K562 (cell line): ENCODE measurements around the gene SMNDC1. TPM values are rescaled to one million over a fixed set of nuclear protein-coding genes. Genes with fewer than 3 reads are reported as not detected.

Experiments used
- ATAC-seq: fragments of 200-7000 bp; cut with Tn5 transposase; 3 replicates; pipeline ENCODE4 v1.9.1; 2020; ENCODE audit warnings: moderate library complexity
- BruUV-seq: library from RNA; stranded (reverse); fragments of 400-500 nt; replicated peaks from 2 replicates; lab custom pipeline; 2021; lab: Mats Ljungman, UMichigan
- CTCF ChIA-PET: fragments of 300-600 bp; formaldehyde crosslinking; extraction: SDS; loops from one replicate; lab custom pipeline; 2021; ENCODE audit warnings: low intra/inter-chr PET ratio; lab: Yijun Ruan, JAX
- POLR2A ChIA-PET: fragments of 300-600, 350-650 bp; sonication (Branson Sonifier 250); formaldehyde crosslinking; extraction: SDS; loops from one replicate; lab custom pipeline; 2021; ENCODE audit warnings: antibody characterized with exemption, inconsistent platforms; lab: Yijun Ruan, JAX
- DNase-seq, 4 experiments: peaks; one replicate each; pipeline versions ENCODE4 v3.0.0 to v3.0.0-alpha.2; 2011 to 2018; ENCODE audit warnings: low spot score in 3 of 4, mixed read lengths in 3 of 4; ENCODE audit errors: extremely low read depth in 1 of 4
- FAIRE-seq: peaks from 2 replicates; lab custom pipeline; 2011; peaks lifted over from hg19 to GRCh38; lab: Jason Lieb, UNC
- H2AFZ ChIP-seq: 2 replicates; pipeline ENCODE4 v1.6.0; 2011; ENCODE audit warnings: low read depth, low read length, control low read depth, inconsistent platforms
- H3K27ac ChIP-seq: fragments of 200-600 bp; 3 replicates; pipeline ENCODE4 v1.8.0; 2011; ENCODE audit warnings: low read depth, mild to moderate bottlenecking, control low read depth, inconsistent platforms, low read length, moderate library complexity, mixed read lengths; ENCODE audit errors: extremely low read depth
- H3K27me3 ChIP-seq, 2 experiments: fragments of 300-600 bp in 1 of 2; 2 replicates in 1 of 2; 3 replicates in 1 of 2; pipeline versions ENCODE4 v1.6.0 to v1.8.0; 2011; ENCODE audit warnings: inconsistent platforms in 2 of 2, low read length in 2 of 2, mild to moderate bottlenecking in 1 of 2, mixed read lengths in 1 of 2, moderate library complexity in 1 of 2; ENCODE audit not compliant: control insufficient read depth in 2 of 2, insufficient read depth in 2 of 2
- H3K36me3 ChIP-seq: fragments of 300-600 bp; 3 replicates; pipeline ENCODE4 v1.8.0; 2011; ENCODE audit warnings: mild to moderate bottlenecking, low read length, inconsistent platforms; ENCODE audit not compliant: control insufficient read depth, insufficient read depth
- H3K4me1 ChIP-seq, 2 experiments: fragments of 200-600 bp in 1 of 2; replicated peaks in 1 of 2; 2 replicates in 1 of 2; 3 replicates in 1 of 2; pipeline versions ENCODE4 v1.5.1 to v1.8.0; 2011; ENCODE audit warnings: inconsistent platforms in 2 of 2, low read length in 2 of 2, mild to moderate bottlenecking in 1 of 2, mixed read lengths in 1 of 2, moderate library complexity in 1 of 2; ENCODE audit not compliant: control insufficient read depth in 2 of 2, insufficient read depth in 2 of 2
- H3K4me2 ChIP-seq: 2 replicates; pipeline ENCODE4 v1.6.1; 2011; ENCODE audit warnings: low read length, control low read depth, inconsistent platforms, mixed read lengths; ENCODE audit not compliant: insufficient read depth
- H3K4me3 ChIP-seq: fragments of 200-600 bp; sonication (generic), shearing (Covaris generic); 2 replicates; pipeline ENCODE4 v1.5.1; 2016; ENCODE audit warnings: control low read depth, inconsistent platforms
- H3K79me2 ChIP-seq: fragments of 200-600 bp; 3 replicates; pipeline ENCODE4 v1.8.0; 2011; ENCODE audit warnings: low read length, inconsistent platforms; ENCODE audit not compliant: control insufficient read depth, insufficient read depth
- H3K9ac ChIP-seq, 2 experiments: 2 replicates each; pipeline versions ENCODE4 v1.6.0 to v1.6.1; 2011; ENCODE audit warnings: low read depth in 2 of 2, low read length in 2 of 2, control low read depth in 1 of 2, inconsistent platforms in 1 of 2, mild to moderate bottlenecking in 1 of 2, mixed read lengths in 1 of 2; ENCODE audit not compliant: insufficient read depth in 1 of 2
- H3K9me1 ChIP-seq: one replicate; pipeline ENCODE4 v1.6.0; 2011; ENCODE audit warnings: inconsistent platforms, mild to moderate bottlenecking, low read length, moderate library complexity; ENCODE audit not compliant: control insufficient read depth, insufficient read depth
- H3K9me3 ChIP-seq: replicated peaks from 2 replicates; pipeline ENCODE4 v1.5.1; 2011; ENCODE audit warnings: low read depth, low read length, inconsistent platforms; ENCODE audit not compliant: control insufficient read depth, insufficient read depth
- H4K20me1 ChIP-seq: replicated peaks from 2 replicates; pipeline ENCODE4 v1.6.1; 2011; ENCODE audit warnings: low read length, inconsistent platforms, mixed read lengths; ENCODE audit not compliant: control insufficient read depth, insufficient read depth
- KLF16 ChIP-seq: IDR thresholded peaks from 2 replicates; pipeline ENCODE4 v1.6.1; 2016; ENCODE audit warnings: antibody characterized with exemption
- NFIC ChIP-seq: fragments of 450-650 bp; IDR thresholded peaks from 2 replicates; pipeline ENCODE4 v1.6.1; 2017; ENCODE audit warnings: mild to moderate bottlenecking, inconsistent platforms
- ZNF699 ChIP-seq: fragments of 250-450 bp; sonication (Bioruptor Pico); IDR thresholded peaks from 2 replicates; pipeline ENCODE4 v1.8.0; 2021; ENCODE audit warnings: mild to moderate bottlenecking, moderate library complexity; ENCODE audit not compliant: insufficient replicate concordance
- WGBS: fragments of 100-300 bp; shearing (Covaris generic); methylation state at CpG from one replicate; pipeline ENCODE4 v1.1.6; 2016; ENCODE audit warnings: low coverage, mixed read lengths; ENCODE audit not compliant: insufficient coverage; ENCODE audit errors: missing lambda C conversion rate; 5-methylcytosine and 5-hydroxymethylcytosine counted together
- in situ Hi-C: fragments of 300-500 bp; cut with MboI; formaldehyde crosslinking; loops from 4 replicates; pipeline ENCODE4 v1.15.0; 2018; ENCODE audit warnings: inconsistent platforms, mixed read lengths
- intact Hi-C: fragments of 100-400 bp; cut with micrococcal nuclease; formaldehyde crosslinking; loops from 2 replicates; pipeline ENCODE4 v1.14.2; 2022
- polyA plus RNA-seq, 8 experiments: library from polyadenylated mRNA; depleted of rRNA in 4 of 8; stranded (reverse) in 5 of 8; unstranded in 3 of 8; fragments of >200 nt; fragmentation: Nextera tagmentation in 2 of 8; fragmentation: Illumina TruSeq in 1 of 8; extraction: Ambion mirVana in 2 of 8; extraction: Trizol in 1 of 8; gene quantifications; 2 replicates each; pipeline versions ENCODE4 v1.2.1 to v1.2.3, GENCODE V29; 2011 to 2014; ENCODE audit warnings: inconsistent platforms in 1 of 8, missing spikeins in 1 of 8
- total RNA-seq, 7 experiments: library from RNA; depleted of rRNA in 6 of 7; stranded (reverse); fragments of >200 nt in 6 of 7; fragmentation: Illumina TruSeq in 2 of 7; extraction: Trizol in 2 of 7; gene quantifications; 2 replicates each; pipeline versions ENCODE4 v1.2.1 to v1.2.3, GENCODE V29; 2011 to 2021; ENCODE audit warnings: low replicate concordance in 1 of 7

The SMNDC1 gene
- total and polyA plus RNA-seq, 9 of the 15 experiments (the other 6 are each of a cell fraction or from before 2014, with no cell fraction given) = 6.8 to 35.8 (median 12.3) TPM

- Histone ChIP-seq H3K9me3 (no peaks in the 10 kb centered on the region), H3K36me3 (no peaks in the 10 kb centered on the region), H3K9me1 (no peaks in the 10 kb centered on the region), H4K20me1 (no peaks in the 10 kb centered on the region), H3K79me2 (peaks cover 18% of the 10 kb centered on the region; the same call in 2 of the 3 replicates)
- no TSS peak for BruUV-seq
- CTCF ChIA-PET = interaction anchor here (0.6 kb wide), 1 partner anchor 886 kb away, joined by 3 read pairs; no protein-coding TSS in a partner anchor
- ATAC-seq = no peak
- TF ChIP-seq KLF16 (no peak), NFIC (peak; percentile 62)
- TF ChIP-seq, all 486 proteins: peak for 1
- no peak overlapping the region for H3K4me2 ChIP-seq
- H3K27ac ChIP-seq = no peak overlapping the region
- WGBS = 54% methylated on average over 4 of the region's 4 CpGs
- no peak overlapping the region for H3K9ac ChIP-seq
- FAIRE-seq (no peak), DNase-seq (no peak)
- H2AFZ ChIP-seq = no peak overlapping the region
- peaks cover 0 to 11% of the 10 kb centered on the region in 2 experiments; a peak in 3 of 5 replicates for H3K4me1 ChIP-seq
- H3K27me3 ChIP-seq = no peaks in the 10 kb centered on the region
- intact Hi-C loops (no loop called here), in situ Hi-C loops (loop anchor here (10.0 kb wide), 1 partner anchor 385 kb away; no protein-coding TSS in a partner anchor)
- POLR2A ChIA-PET = no interaction called here
- H3K4me3 ChIP-seq = no peak overlapping the region
Measured at GRCh38 chr10:110269374-110270318, 35.1 kb downstream of the SMNDC1 start.

DNA sequence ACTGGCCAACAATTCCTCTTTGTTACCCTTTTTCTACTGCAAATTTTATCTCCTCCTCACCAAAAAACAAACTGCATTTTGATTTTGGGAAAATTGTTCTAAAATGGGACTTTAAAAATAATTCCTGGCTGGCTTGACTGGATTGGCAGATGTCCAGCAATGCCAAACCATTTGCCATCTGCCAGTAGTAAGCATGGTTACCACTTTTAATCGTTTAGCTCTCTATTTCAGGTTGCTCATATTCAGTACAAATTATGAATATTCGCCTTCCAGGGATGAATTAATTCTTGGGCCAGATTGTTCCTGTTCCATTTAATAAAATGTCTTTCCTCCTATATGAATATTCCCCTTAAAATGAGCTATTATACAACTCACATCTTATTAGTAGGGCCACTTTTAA lies 35.7 kb downstream of the SMNDC1 start:
- BruUV-seq = no TSS peak
- Histone ChIP-seq H3K27me3 (no peaks in the 10 kb centered on the region), H3K9me3 (no peaks in the 10 kb centered on the region), H3K4me1 (peaks cover 0 to 6% of the 10 kb centered on the region in 2 experiments; a peak in 2 of 5 replicates), H3K36me3 (no peaks in the 10 kb centered on the region), H4K20me1 (no peaks in the 10 kb centered on the region), H2AFZ (no peak overlapping the region), H3K4me3 (no peak overlapping the region), H3K79me2 (peaks cover 18% of the 10 kb centered on the region; the same call in 2 of the 3 replicates), H3K9me1 (no peaks in the 10 kb centered on the region), H3K4me2 (no peak overlapping the region), H3K27ac (no peak overlapping the region), H3K9ac (no peak overlapping the region; a peak in 1 of 4 replicates)
- CTCF ChIA-PET = interaction anchor here (0.6 kb wide), 1 partner anchor 886 kb away, joined by 3 read pairs; no protein-coding TSS in a partner anchor
- POLR2A ChIA-PET = no interaction called here
- 58% methylated on average over 2 of the region's 2 CpGs for WGBS
- in situ Hi-C loops (loop anchor here (10.0 kb wide), 1 partner anchor 384 kb away; no protein-coding TSS in a partner anchor), intact Hi-C loops (no loop called here)
- TF ChIP-seq ZNF699 (CRISPR knock-in tag) = no peak
- 0 out of 2 replicates have a peak, but pooled peaks have one; percentile 22 for TF ChIP-seq NFIC
- FAIRE-seq (no peak), ATAC-seq (no peak), DNase-seq (no peak)
